GM12864 (cell line): ENCODE results near the gene LBHD2.

ENCODE experiments used
- DNase-seq: peaks from one replicate; pipeline ENCODE4 v3.0.0-alpha.2; 2011; ENCODE audit warnings: low read depth
- H3K4me3 ChIP-seq: 2 replicates; pipeline ENCODE4 v1.5.1; 2011; ENCODE audit warnings: mild to moderate bottlenecking, low read depth, low read length, control low read depth
- CTCF ChIP-seq: IDR thresholded peaks from 2 replicates; pipeline ENCODE4 v1.5.1; 2011; ENCODE audit warnings: low read depth, mild to moderate bottlenecking, moderate library complexity, low read length, control low read depth, inconsistent platforms; ENCODE audit errors: missing control alignments

LBHD2 gene

DNA sequence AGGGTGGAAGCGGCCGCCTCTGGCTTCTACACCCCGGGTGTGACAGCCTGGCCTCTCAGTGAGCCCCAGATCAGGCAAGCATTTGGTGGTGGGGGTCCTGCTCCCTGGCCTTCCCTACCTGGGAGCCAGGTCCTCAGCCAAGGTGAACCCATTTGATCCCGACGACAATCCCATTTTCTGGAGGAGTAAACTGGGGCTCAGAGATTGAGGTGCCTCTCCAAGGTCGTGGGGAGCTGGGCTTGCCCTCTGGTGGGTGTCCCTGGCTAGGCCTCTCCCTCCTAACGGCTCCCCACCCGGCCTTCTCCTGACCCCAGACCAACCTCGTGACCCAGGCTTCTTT lies 7.8 kb downstream of the LBHD2 start:
- no peak for DNase-seq
- peak; percentile 1 for TF ChIP-seq CTCF
- H3K4me3 ChIP-seq = peak overlapping the region; percentile 27

- DNase-seq = no peak
- TF ChIP-seq CTCF = no peak
- H3K4me3 ChIP-seq = no peak overlapping the region
Measured at GRCh38 chr14:103093856-103094405, 9.9 kb downstream of the LBHD2 start.

GRCh38 chr14:103094406-103095209 lies 10.6 kb downstream of the LBHD2 start, which contains the start of gene EXOC3L4:
TSS of gene EXOC3L4 (plus strand) at chr14:103094725. CDS start at chr14:103100220, 5,495 bp downstream.
- no peak for DNase-seq
- no peak for TF ChIP-seq CTCF
- no peak within 1 kb of the TSS for H3K4me3 ChIP-seq

GRCh38 chr14:103095210-103095778 lies 11.3 kb downstream of the LBHD2 start:
- no peak for TF ChIP-seq CTCF
- no peak for DNase-seq
- no peak overlapping the region for H3K4me3 ChIP-seq

DNA sequence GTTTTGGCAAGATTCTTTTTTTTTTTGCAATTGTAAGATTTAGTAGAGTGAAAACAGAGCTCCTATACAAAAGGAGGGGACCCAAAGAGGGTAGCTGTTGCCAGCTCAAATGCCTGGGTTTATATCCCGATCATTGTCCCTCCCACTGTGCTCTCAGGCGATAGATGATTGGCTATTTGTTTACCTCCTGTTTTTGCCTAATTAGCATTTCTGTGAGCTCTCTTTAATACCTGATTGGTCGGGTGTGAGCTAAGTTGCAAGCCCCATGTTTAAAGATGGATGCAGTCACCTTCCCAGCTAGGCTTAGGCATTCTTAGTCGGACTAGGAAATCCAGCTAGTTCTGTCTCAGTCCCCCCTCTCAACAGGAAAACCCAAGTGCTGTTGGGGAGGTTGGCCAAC lies 12.4 kb downstream of the LBHD2 start:
- no peak for DNase-seq
- H3K4me3 ChIP-seq = no peak overlapping the region
- no peak for TF ChIP-seq CTCF

- H3K4me3 ChIP-seq = no peak overlapping the region
- no peak for TF ChIP-seq CTCF
- DNase-seq = no peak
Measured at GRCh38 chr14:103097244-103097993, 13.4 kb downstream of the LBHD2 start.
